Gastrocnemius medialis (tissue), 4 donors: ENCODE data around the gene CRYGS.

ENCODE experiments used
- CTCF ChIP-seq, 5 experiments: fragments of 450-650 bp in 3 of 5; fragments of 200-600 bp in 2 of 5; sonication (generic) in 2 of 5; IDR thresholded peaks in 4 of 5; conservative IDR thresholded peaks in 1 of 5; 1 replicate in 4 of 5; 2 replicates in 1 of 5; pipeline ENCODE4 v1.5.1; 2016 to 2019; ENCODE audit warnings: antibody characterized with exemption in 5 of 5, mild to moderate bottlenecking in 3 of 5, moderate library complexity in 3 of 5
- POLR2A ChIP-seq, 2 donors: fragments of 450-650 bp; IDR thresholded peaks; one replicate each; pipeline ENCODE4 v1.6.1; 2017; ENCODE audit warnings: antibody characterized with exemption in 2 of 2, mild to moderate bottlenecking in 2 of 2, moderate library complexity in 2 of 2

DNA sequence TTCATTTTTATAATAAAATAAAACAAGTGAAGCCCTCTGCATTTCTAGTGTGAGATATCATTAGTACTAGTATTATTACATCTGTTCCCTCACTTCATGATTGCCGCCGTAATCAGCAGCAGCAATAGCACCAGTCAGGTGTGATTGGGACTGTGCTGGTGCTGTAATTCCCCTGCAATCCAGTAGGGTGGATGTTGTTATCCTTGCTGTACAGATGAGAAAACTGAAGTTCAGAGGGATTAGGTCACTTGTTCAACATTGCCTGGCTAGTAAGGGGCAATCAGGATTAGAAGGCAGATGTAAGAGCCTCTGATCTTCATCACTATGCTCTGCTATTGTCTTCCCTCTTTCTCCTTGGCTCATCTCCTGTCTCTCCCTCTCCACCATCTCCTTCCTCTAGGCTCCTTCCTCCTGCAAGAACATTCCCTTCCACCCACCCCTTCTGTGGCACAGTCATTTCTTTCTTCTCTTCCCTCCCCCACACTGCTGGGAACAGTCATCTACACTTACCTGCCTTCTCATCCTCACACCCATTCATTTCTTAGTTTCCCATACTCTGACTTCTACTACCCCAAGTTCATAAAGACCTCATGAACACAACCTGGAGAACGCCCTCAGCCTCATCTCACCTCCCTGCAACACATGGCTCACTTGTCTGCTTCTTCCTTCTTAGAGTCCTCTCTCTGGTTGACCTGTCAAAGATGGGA lies 29.7 kb downstream of the CRYGS start:
- TF ChIP-seq CTCF (IDR thresholded peaks at IDR 0.05 in 4 of 5, conservative IDR thresholded peaks at IDR 0.05 in 1 of 5) (no peak), POLR2A (IDR thresholded peaks at IDR 0.05) (no peak)
